NCI-H128 (cell line): Measurements from ENCODE around the gene LACTB.
A peak's percentile ranks its signal among the peaks of the same experiment; 100 is the strongest.

Source experiments
- DNase-seq: peaks from one replicate; lab custom pipeline; 2025; ENCODE audit not compliant: unreplicated experiment; lab: John Stamatoyannopoulos, UW

LACTB gene

GRCh38 chr15:63122002-63122875 lies 578 bp downstream of the LACTB start:
- peak; percentile 1 for DNase-seq

DNA sequence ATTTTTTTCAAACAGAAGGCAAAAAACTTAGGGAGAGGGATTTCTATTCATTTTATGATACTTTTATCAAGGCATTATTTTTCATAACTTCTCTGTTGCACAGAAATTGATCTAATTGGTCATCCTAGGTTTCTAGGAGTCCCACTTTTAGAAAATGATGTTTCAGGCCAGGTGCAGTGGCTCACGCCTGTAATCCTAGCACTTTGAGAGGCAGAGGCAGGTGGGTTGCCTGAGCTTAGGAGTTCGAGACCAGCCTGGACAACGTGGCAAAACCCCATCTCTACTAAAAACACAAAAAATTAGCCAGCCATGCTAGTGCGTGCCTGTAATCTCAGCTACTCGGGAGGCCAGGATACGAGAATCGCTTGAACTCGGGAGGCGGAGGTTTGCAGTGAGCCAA lies 2.8 kb downstream of the LACTB start:
- no peak for DNase-seq

DNA sequence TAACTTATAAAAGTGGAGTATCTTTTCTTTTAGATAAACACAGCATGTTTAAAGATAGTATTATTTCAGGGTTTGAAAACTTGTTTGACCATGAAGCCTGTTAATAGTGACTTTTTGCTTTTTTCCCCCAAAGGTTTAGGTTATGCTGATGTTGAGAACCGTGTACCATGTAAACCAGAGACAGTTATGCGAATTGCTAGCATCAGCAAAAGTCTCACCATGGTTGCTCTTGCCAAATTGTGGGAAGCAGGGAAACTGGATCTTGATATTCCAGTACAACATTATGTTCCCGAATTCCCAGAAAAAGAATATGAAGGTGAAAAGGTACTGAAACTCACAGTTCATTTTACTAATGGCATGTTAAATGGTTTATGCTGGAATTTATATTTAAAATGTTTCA lies 5.1 kb downstream of the LACTB start:
- DNase-seq: no peak

- DNase-seq: no peak
Observed at GRCh38 chr15:63133786-63134185, 12.1 kb downstream of the LACTB start.

DNA sequence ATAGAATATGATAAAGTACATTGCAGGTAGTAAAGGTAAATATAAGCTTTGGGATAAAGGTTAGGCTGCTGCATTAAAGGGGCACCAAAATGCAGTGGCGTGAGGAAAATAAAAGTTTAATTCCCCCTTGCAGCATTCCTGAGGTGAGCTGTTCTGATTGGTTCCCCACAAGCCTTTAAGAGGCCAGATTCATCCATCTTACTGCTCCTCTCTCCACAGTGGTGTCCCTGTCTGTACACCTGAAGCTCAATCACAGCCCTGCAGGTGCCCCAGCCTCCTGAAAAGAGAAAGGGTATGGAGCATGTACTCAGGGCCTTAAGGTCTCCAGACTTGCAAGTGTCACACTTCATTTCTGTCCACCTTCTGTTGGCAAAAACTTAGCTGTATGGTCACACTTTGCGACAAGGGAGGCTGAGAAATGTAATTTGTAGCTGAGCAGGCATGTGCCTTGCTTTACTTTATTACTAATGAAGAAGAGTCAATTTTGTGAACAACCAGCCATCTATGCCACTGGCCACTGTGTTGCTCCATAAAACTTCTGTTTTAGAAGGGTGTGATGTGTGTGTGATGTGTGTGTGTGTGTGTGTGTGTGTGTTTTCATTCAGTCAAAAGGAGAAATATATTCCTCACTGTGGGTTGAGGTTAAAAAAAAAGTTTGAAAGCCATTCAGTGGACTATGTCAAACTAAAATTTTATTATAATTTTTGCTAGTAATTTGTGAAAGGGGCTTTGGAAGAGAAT lies 12.8 kb downstream of the LACTB start:
- DNase-seq: no peak

DNA sequence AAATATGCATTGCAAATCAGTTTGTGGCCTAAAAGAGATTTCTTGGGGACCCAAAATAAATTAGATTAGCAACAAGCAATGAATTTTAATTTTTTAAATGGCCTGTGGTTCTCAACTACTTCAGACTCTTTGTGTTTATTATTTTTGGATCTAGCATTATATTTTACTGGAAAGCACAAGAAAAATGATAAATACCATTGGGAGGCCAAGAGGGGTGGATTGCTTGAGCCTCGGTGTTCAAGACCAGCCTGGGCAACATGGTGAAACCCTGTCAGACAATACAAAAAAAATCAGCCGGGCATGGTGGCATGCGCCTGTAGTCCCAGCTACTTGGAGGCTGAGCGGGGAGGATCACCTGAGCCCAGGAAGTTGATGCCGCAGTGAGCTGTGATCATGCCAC lies 13.6 kb downstream of the LACTB start:
- DNase-seq: no peak

DNA sequence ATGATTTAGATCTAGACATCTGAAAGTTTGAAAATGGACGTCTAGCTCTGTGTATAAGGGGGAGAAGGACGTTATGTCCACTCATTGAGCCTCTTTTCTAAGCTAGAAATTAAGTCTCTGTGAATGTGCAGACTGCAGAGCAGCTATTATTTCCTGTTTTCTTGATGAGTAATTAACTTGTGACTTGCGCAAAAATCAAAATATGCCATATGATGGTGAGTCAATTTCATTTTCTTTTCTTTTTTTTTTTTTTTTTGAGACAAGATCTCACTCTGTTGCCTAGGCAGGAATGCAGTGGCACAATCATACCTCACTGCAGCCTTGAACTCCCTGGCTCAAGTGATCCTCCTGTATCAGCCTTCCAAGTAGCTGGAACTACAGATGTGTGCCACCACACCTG lies 14.1 kb downstream of the LACTB start:
- no peak for DNase-seq

DNA sequence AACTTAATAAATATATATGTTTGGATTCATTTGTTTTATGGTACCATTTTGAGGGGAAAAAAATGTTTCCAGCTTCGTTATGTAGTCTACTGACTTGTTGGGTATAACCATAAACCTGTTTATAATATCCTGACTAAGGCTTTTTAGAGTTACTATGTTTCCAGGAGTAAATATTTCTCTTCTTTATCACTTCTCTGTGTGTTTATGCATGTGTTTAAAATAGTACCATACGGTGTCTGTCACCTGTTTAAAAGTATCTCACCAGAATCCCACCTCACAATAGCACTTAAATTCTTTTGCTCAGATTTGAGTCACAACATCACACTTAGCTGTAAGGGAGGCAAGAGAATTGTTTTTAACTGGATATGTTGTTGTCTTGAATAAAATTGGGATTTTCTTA lies 15.1 kb downstream of the LACTB start:
- no peak for DNase-seq

- DNase-seq: no peak
Observed at GRCh38 chr15:63140936-63141335, 19.3 kb downstream of the LACTB start.

DNA sequence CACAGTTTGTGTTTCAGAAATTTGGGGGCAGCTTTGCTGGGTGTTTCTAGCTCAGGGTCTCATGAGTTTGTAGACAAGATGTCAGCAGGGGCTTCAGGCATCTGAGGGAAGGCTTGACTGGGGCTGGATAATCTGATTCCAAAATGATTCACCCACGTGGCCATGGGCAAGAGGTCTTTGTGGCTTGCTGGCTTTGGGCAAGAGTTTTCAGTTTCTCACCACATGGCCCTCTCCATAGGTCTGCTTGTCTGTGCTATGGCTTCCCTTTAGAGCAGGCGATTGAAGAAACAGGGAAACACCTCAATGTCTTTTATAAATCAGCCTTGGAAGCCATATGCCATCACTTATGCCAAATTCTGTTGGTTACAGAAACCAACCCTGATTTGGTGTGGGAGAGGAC lies 23.8 kb downstream of the LACTB start:
- DNase-seq: no peak

DNA sequence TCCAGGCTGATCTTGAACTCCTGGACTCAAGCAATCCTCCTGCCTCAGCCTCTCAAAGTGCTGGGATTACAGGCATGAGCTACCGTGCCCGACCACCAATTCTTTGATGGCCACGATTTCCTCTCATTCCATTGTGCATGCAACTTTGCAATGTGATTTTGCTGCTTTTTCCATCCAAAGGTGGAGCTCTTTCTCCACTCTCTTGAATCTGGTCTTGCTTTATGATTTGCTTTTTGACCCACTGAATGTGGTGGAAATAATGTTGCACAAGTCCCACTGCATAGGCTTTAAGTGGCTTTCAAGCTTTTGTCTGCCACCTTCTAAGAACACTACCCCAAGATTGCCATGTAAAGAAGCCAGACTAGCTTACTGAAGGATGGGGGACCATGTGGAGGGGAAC lies 25.0 kb downstream of the LACTB start:
- no peak for DNase-seq

DNA sequence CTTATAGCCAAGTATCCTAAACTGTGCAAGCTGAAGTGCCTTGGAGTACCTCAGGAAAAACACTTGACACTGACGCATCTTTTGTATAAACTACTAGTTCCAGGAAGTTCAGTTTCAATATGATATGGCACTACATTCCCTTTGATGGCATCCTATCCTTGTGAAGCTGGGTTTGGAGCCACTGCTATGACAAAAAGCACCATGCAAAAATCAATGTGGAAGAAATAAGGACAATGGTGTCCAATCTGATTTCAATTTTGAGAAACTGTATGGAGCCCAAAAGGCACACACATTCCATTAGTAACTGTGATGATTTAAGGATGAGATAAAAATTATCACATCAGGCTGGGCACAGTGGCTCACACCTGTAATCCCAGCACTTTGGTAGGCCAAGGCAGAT lies 30.0 kb downstream of the LACTB start:
- no peak for DNase-seq

DNA sequence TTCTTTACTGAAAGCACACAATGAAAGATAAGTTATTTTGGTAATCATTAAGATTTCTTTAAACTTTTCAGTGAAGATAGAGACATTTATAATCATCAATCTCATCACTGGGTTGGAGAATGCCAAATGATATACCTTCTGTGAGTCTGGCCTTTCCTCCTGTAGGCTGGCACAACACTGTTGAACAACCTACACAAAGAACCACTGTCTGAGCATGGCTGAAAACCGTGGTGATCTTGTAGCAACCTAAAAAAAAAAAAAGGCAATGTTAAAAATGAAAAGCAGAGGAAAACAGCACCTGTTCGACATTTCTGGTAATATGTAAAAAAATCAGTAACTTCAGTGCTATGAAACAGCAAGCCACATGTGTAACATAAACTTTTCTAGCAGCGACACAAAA lies 33.8 kb downstream of the LACTB start:
- DNase-seq: no peak

- no peak for DNase-seq
Observed at GRCh38 chr15:63156086-63156710, 34.5 kb downstream of the LACTB start.

GRCh38 chr15:63156755-63157117 lies 35.1 kb downstream of the LACTB start:
- DNase-seq: no peak

GRCh38 chr15:63157118-63157843 lies 35.6 kb downstream of the LACTB start, which contains the start of gene RPS27L:
TSS of gene RPS27L (minus strand) at chr15:63157477. CDS start at chr15:63157405, 72 bp downstream.
- DNase-seq: peak; percentile 75

DNA sequence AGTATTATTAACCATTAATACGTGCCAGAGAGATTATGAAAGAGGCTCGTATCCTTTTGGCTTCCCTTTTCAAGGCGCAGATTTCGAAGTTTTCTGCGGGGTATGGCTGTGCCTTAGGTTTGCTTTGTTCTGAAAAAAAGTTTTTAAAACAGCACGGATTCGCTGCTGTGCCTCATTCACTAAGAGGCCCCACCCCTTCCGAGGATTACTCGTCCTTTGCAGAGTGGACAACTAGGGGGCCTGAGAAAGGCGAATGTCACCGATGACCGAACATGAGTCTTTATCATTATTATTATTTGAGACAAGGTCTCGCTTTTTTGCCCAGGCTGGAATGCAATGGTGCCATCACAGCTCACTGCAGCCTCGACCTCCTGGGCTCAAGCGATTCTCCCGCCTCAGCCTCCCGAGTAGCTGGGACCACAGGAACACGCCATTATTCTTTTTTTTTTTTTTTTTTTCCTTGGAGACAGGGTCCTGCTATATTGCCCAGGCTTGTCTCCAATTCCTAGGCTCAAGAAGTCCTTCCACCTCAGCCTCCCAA lies 36.3 kb downstream of the LACTB start:
- DNase-seq: no peak

- DNase-seq: no peak
Observed at GRCh38 chr15:63160638-63161037, 39.0 kb downstream of the LACTB start.

GRCh38 chr15:63163217-63163616 lies 41.6 kb downstream of the LACTB start:
- no peak for DNase-seq

GRCh38 chr15:63165166-63165859 lies 43.7 kb downstream of the LACTB start:
- DNase-seq: no peak
